Measurements from ENCODE around the gene GULP1. TPM values are rescaled to one million over a fixed set of nuclear protein-coding genes. Genes with fewer than 3 reads are reported as not detected.

GULP1 gene
- total and polyA plus RNA-seq, 2 of the 13 experiments (the other 11 are each of a cell fraction or from before 2014, with no cell fraction given), result 0.15 TPM; not detected in 1

- TF ChIP-seq HMGXB4 (CRISPR knock-in tag; IDR thresholded peaks at IDR 0.05; ENCODE audit: borderline replicate concordance in 1 of 2, low read depth in 1 of 2), result peak; percentile 37 to 46; a peak in 1 of 4 replicates
- TF ChIP-seq ZNF703 (CRISPR knock-in tag; IDR thresholded peaks at IDR 0.05; ENCODE audit: borderline replicate concordance), result no peak
- no peak for TF ChIP-seq PHB2 (IDR thresholded peaks at IDR 0.05; ENCODE audit: partially characterized antibody)
- TF ChIP-seq ZNF597 (CRISPR knock-in tag; IDR thresholded peaks at IDR 0.05), result no peak
- TF ChIP-seq ZBTB14 (CRISPR knock-in tag; IDR thresholded peaks at IDR 0.05), result no peak
- TF ChIP-seq THRA (CRISPR knock-in tag; IDR thresholded peaks at IDR 0.05; ENCODE audit: borderline replicate concordance), result no peak
- TF ChIP-seq ZNF761 (CRISPR knock-in tag; conservative IDR thresholded peaks at IDR 0.05), result no peak
- peak; percentile 77 for TF ChIP-seq ZFP91 (CRISPR knock-in tag; IDR thresholded peaks at IDR 0.05; ENCODE audit: borderline replicate concordance)
- TF ChIP-seq MYC (CRISPR knock-in tag; IDR thresholded peaks at IDR 0.05; ENCODE audit: borderline replicate concordance), result no peak
These were observed at the start of gene GULP1 (continued) for GRCh38 chr2:188291617-188292347.

All from HepG2 (cell line).